Vagina (tissue), 2 donors: ENCODE results near the gene ATP8B2. TPM values are rescaled to one million over a fixed set of nuclear protein-coding genes. Genes with fewer than 3 reads are reported as not detected.
"Not testable (repeated sequence)": the region's sequence is repeated elsewhere in the genome, so short reads cannot be mapped to it uniquely, and the experiment has no call there.

ENCODE experiments used
- DNase-seq, 2 donors: peaks; one replicate each; pipeline ENCODE4 v3.0.0-alpha.2; 2017; ENCODE audit errors: extremely low spot score in 2 of 2
- H3K27ac ChIP-seq: fragments of 200-600 bp; sonication (generic); one replicate; pipeline ENCODE4 v1.5.1; 2019
- H3K27me3 ChIP-seq: fragments of 200-600 bp; sonication (generic); one replicate; pipeline ENCODE4 v1.5.1; 2019
- H3K36me3 ChIP-seq, 2 donors: fragments of 200-600 bp; sonication (generic); one replicate each; pipeline ENCODE4 v1.5.1; 2017 to 2019
- H3K4me1 ChIP-seq: fragments of 200-600 bp; sonication (generic); one replicate; pipeline ENCODE4 v1.5.1; 2019
- H3K4me3 ChIP-seq, 2 donors: fragments of 200-600 bp; sonication (generic); 1 replicate in 1 of 2; 2 replicates in 1 of 2; pipeline ENCODE4 v1.5.1; 2016 to 2019
- H3K9me3 ChIP-seq: fragments of 200-600 bp; sonication (generic); one replicate; pipeline ENCODE4 v1.5.1; 2019
- CTCF ChIP-seq, 3 experiments: fragments of 450-650 bp in 2 of 3; fragments of 200-600 bp in 1 of 3; sonication (generic) in 1 of 3; IDR thresholded peaks; one replicate each; pipeline ENCODE4 v1.5.1; 2017 to 2019; ENCODE audit warnings: antibody characterized with exemption in 3 of 3, mild to moderate bottlenecking in 2 of 3, moderate library complexity in 2 of 3
- POLR2A ChIP-seq, 2 donors: fragments of 450-650 bp; IDR thresholded peaks; one replicate each; pipeline ENCODE4 v1.6.1; 2017; ENCODE audit warnings: antibody characterized with exemption in 2 of 2, mild to moderate bottlenecking in 2 of 2, moderate library complexity in 2 of 2
- POLR2AphosphoS5 ChIP-seq, 2 donors: sonication (generic); formaldehyde crosslinking; IDR thresholded peaks; one replicate each; pipeline ENCODE4 v1.9.0; 2017; ENCODE audit warnings: antibody characterized with exemption in 2 of 2, mild to moderate bottlenecking in 2 of 2, low read depth in 1 of 2; ENCODE audit not compliant: insufficient read depth in 1 of 2
- intact Hi-C: fragments of 100-400 bp; cut with DNase I; formaldehyde crosslinking; loops from one replicate; pipeline ENCODE4 v1.15.1; 2023
- total RNA-seq: library from RNA; depleted of rRNA; stranded (reverse); fragments of >200 nt; gene quantifications from one replicate; pipeline ENCODE4 v1.2.3, GENCODE V29; 2016

ATP8B2 gene
- total RNA-seq, 1 donor from 2014 or later = 65.1 TPM

DNA sequence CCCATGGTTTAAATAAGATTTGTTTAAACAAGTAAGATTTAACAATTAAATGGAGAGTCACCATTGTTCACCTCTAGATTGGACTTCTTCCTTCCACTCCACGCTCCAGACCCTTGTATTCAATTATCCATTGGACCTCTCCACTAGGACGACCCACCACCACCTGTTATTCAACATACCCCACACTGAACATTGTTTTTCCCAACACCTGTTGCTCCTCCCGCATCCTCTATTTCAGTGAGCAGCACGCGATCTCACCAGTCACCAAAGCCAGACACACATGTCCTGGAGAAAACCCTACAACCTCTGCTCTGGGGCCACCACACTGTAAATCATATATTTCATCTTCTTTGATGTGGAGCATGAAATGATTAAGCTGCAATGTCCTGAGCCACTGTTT lies 28.6 kb downstream of the ATP8B2 start:
- peaks cover 22% of the 10 kb centered on the region for H3K4me1 ChIP-seq
- intact Hi-C loops = no loop called here
- no peak overlapping the region for H3K4me3 ChIP-seq
- no peaks in the 10 kb centered on the region for H3K9me3 ChIP-seq
- TF ChIP-seq POLR2AphosphoS5 (IDR thresholded peaks at IDR 0.05; ENCODE audit: insufficient read depth in 1 of 2, low read depth in 1 of 2) = no peak
- no peak for TF ChIP-seq CTCF (IDR thresholded peaks at IDR 0.05)
- no peak for TF ChIP-seq POLR2A (IDR thresholded peaks at IDR 0.05)
- no peaks in the 10 kb centered on the region for H3K27me3 ChIP-seq
- peaks cover 0 to 8% of the 10 kb centered on the region in 2 donors for H3K36me3 ChIP-seq
- DNase-seq = no peak
- H3K27ac ChIP-seq = no peak overlapping the region

DNA sequence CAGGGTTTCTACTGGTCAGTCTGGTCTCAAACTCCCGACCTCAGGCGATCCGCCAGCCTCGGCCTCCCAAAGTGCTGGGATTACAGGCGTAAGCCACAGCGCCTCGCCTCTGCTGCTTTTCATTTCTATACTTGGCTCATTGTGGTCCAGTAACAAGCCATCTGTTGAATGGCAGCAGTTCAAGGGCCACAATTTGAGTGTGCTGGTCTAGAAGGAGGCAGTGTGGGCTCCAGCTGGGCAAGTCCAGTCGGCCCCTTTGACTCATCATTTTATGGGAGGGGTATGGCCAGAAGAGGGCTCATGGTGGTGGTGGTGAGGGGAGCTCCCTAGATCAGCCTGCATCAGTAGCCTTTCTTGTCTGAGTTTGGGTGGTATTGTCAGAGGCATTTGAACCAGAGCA lies 33.2 kb downstream of the ATP8B2 start:
- no peaks in the 10 kb centered on the region for H3K9me3 ChIP-seq
- no peaks in the 10 kb centered on the region for H3K27me3 ChIP-seq
- peaks cover 6% of the 10 kb centered on the region for H3K4me1 ChIP-seq
- no peak overlapping the region for H3K27ac ChIP-seq
- H3K4me3 ChIP-seq = no peak overlapping the region
- intact Hi-C loops = no loop called here
- TF ChIP-seq POLR2AphosphoS5 (IDR thresholded peaks at IDR 0.05; ENCODE audit: insufficient read depth in 1 of 2, low read depth in 1 of 2) (no peak), CTCF (IDR thresholded peaks at IDR 0.05) (no peak), POLR2A (IDR thresholded peaks at IDR 0.05) (no peak)
- H3K36me3 ChIP-seq = no peaks in the 10 kb centered on the region
- no peak for DNase-seq

DNA sequence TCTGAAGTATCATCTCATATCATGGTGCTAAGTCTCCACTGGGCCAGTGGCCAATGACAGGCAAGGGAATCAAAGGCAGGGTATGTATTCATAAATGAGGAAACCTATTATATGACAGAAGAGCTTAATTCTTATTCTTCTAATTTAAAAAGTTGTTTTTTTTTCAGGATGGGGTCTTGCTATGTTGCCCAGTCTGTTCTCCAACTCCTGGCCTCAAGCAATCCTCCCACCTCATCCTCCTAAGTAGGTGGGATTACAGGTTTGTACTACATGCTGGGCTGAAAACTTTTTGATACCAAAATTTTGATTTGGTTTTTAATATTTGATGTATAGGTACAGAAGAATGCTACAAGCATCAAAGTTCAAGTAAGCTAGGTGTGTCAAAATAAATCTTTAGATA lies 35.0 kb downstream of the ATP8B2 start:
- TF ChIP-seq POLR2AphosphoS5 (IDR thresholded peaks at IDR 0.05; ENCODE audit: insufficient read depth in 1 of 2, low read depth in 1 of 2) (no peak), POLR2A (IDR thresholded peaks at IDR 0.05) (no peak), CTCF (IDR thresholded peaks at IDR 0.05) (no peak)
- intact Hi-C loops = no loop called here

GRCh38 chr1:154360881-154361280 lies 35.6 kb downstream of the ATP8B2 start:
- H3K4me3 ChIP-seq, H3K36me3 ChIP-seq, H3K4me1 ChIP-seq, intact Hi-C loops, H3K27ac ChIP-seq, H3K27me3 ChIP-seq, H3K9me3 ChIP-seq, DNase-seq: not testable (repeated sequence)

More for the DNA sequence above, 35.0 kb downstream of the ATP8B2 start:
- Histone ChIP-seq H3K27me3 (no peaks in the 10 kb centered on the region), H3K36me3 (no peaks in the 10 kb centered on the region), H3K9me3 (no peaks in the 10 kb centered on the region), H3K4me1 (no peaks in the 10 kb centered on the region), H3K4me3 (no peak overlapping the region), H3K27ac (no peak overlapping the region)
- no peak for DNase-seq

DNA sequence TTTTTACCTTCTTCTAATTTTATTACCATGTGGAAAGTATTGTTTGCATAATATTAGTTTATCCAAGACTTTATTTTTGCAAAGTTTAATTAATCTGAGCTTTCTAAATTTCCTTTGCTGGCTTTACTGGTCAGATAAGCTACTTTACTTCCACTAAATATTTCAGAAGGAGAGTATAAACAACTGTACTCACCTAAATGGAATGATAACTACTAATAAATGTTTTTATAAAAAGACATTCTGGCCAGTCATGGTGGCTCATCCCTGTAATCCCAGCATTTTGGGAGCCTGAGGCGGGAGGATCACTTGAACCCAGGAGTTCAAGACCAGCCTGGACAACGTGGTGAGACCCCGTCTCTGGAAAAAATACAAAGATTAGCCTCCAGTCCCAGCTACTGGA lies 36.0 kb downstream of the ATP8B2 start:
- TF ChIP-seq POLR2AphosphoS5 (IDR thresholded peaks at IDR 0.05; ENCODE audit: insufficient read depth in 1 of 2, low read depth in 1 of 2) (no peak), POLR2A (IDR thresholded peaks at IDR 0.05) (no peak), CTCF (IDR thresholded peaks at IDR 0.05) (no peak)
- no peaks in the 10 kb centered on the region for H3K36me3 ChIP-seq
- no peak overlapping the region for H3K27ac ChIP-seq
- H3K27me3 ChIP-seq = no peaks in the 10 kb centered on the region
- H3K9me3 ChIP-seq = no peaks in the 10 kb centered on the region
- H3K4me1 ChIP-seq = no peaks in the 10 kb centered on the region
- no peak for DNase-seq
- no peak overlapping the region for H3K4me3 ChIP-seq
- intact Hi-C loops = no loop called here

DNA sequence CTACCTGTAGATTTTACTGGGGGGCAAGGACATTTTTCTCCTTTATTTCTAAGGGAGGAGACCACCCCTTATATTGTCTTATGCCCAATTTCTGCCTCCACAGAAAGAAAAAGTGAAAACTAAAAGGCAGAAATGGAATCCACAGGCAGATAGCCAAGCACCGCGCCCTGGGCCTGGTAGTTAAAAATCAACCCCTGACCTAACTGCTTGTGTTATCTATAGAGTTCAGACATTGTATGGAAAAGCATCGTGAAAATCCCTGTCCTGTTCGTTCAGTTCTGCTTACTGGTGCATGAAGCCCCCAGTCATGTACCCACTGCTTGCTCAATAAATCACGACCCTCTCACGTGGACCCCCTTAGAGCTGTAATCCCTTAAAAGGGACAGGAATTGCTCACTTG lies 46.1 kb downstream of the ATP8B2 start:
- intact Hi-C loops = no loop called here
- DNase-seq = no peak
- H3K4me1 ChIP-seq = no peaks in the 10 kb centered on the region
- H3K27ac ChIP-seq = no peak overlapping the region
- no peaks in the 10 kb centered on the region for H3K27me3 ChIP-seq
- no peaks in the 10 kb centered on the region for H3K9me3 ChIP-seq
- H3K4me3 ChIP-seq = no peak overlapping the region
- no peaks in the 10 kb centered on the region for H3K36me3 ChIP-seq
- TF ChIP-seq CTCF (IDR thresholded peaks at IDR 0.05) = no peak
- TF ChIP-seq POLR2AphosphoS5 (IDR thresholded peaks at IDR 0.05; ENCODE audit: insufficient read depth in 1 of 2, low read depth in 1 of 2) = no peak
- TF ChIP-seq POLR2A (IDR thresholded peaks at IDR 0.05) = no peak

- H3K4me3 ChIP-seq, H3K27ac ChIP-seq, H3K9me3 ChIP-seq, H3K4me1 ChIP-seq, DNase-seq, H3K36me3 ChIP-seq, H3K27me3 ChIP-seq, intact Hi-C loops: not testable (repeated sequence)
Measured at GRCh38 chr1:154373777-154374357, 48.5 kb downstream of the ATP8B2 start.
